GM12873 (cell line): ENCODE results near the gene TXLNB.

Experiments
- TF ChIP-seq, protein P1 (sequence below): IDR thresholded peaks from 2 replicates; pipeline ENCODE4 v1.5.1; 2012; ENCODE audit warnings: low read depth, mild to moderate bottlenecking, moderate library complexity, low read length, control low read depth; ENCODE audit not compliant: insufficient read depth; ENCODE audit errors: missing control alignments

The TXLNB gene

GRCh38 chr6:139219746-139220145 is 72.1 kb downstream of the TXLNB start:
- TF ChIP-seq, protein P1, sequence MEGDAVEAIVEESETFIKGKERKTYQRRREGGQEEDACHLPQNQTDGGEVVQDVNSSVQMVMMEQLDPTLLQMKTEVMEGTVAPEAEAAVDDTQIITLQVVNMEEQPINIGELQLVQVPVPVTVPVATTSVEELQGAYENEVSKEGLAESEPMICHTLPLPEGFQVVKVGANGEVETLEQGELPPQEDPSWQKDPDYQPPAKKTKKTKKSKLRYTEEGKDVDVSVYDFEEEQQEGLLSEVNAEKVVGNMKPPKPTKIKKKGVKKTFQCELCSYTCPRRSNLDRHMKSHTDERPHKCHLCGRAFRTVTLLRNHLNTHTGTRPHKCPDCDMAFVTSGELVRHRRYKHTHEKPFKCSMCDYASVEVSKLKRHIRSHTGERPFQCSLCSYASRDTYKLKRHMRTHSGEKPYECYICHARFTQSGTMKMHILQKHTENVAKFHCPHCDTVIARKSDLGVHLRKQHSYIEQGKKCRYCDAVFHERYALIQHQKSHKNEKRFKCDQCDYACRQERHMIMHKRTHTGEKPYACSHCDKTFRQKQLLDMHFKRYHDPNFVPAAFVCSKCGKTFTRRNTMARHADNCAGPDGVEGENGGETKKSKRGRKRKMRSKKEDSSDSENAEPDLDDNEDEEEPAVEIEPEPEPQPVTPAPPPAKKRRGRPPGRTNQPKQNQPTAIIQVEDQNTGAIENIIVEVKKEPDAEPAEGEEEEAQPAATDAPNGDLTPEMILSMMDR = no peak

DNA sequence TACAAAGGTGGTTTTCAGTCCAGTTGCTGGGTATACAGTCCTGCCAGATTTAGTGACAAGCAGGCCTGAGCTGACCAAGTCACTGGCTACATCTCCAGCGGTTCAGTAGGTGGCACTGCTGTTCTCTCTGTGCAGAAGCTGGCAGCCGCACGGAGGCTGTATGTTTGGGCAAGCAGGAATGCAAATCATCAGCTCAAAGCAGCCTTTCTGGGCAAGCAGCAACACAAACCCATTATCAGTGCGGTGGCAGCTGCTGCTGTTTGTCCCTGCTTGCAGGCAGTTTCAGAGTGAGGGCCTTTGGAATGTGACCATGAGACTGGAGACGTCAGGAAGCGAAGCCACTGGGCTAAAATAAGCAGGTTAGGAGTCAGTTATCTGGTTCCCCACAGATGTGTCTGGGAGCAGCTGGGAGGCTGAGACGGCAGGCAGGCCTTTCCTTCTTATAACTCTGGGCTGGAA is 72.5 kb downstream of the TXLNB start:
- TF ChIP-seq, protein P1 = peak; percentile 96

GRCh38 chr6:139205843-139206242 is 86.0 kb downstream of the TXLNB start:
- TF ChIP-seq, protein P1 = no peak

DNA sequence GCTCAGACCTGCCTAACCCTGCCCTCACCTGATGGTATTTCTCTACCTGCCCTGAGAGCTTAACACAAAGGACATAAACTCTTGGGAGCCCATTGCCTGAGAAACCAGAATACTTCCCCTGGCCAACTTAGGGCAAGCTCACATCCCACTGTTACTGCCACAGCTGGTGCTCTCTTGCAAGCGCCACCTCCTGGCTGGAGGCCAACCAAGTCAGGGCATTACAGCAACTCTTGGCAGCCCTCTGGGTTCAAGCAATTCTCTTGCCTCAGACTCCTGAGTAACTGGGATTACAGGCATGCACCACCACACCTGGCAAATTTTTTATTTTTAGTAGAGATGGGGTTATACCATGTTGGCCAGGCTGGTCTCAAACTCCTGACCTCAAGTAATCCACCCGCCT is 86.8 kb downstream of the TXLNB start:
- TF ChIP-seq, protein P1 = peak; percentile 15

DNA sequence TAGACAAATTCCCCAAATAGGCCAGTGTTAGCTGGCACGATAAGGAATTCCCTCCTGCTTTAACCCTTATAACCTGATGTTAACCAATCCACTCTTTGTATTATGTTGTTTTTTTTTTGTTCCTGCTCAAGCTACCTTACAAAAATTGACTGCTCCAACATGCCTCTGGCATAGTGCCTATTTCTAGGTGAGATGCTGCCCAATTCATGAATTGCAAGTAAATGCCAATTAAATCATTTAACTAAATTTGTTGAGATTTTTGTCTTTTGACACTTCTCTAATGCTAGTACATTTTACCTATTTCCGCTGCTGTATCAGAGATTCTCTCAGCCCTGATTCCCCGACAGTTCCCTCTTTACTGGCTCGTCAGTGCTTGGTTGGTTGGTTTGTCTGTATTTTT is 90.4 kb downstream of the TXLNB start:
- TF ChIP-seq, protein P1 = no peak

DNA sequence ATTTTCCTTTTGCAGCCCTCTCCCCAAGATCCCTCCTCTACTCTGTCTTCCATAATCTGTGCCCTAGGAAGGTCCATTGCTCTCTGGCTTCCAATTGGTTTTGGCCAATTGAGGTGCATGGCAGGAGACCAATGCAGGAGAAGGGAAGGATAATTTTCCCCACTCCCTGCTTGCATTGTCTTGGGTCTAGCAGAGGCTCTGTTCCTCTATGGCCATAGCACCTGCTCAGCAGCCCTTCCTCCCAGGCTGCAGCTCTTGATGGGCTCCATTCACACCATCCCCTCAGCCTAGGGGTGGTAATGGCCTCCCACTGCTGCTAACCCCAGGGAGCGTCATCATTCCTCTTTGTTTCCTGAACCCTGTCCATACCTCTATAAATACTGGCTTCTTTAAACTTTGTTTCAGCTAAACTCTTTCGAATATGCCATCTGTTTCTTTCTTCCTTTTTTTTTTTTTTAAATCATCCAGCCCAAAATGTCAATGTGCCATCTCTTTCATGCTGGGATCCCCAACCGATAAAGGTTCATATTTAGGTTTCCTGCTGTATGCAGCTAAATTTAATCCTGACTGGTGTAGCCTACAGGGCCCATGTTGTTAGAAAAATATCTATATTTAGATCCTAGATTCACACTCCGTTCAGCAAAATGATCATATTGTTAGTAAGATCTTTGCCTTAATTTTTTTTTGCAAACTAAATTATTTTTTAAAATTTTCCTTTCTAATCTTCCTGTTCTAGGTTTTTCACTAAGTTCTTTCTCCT is 93.1 kb downstream of the TXLNB start:
- TF ChIP-seq, protein P1 = no peak

- TF ChIP-seq, protein P1 = no peak
Observed at GRCh38 chr6:139194740-139195139, 97.1 kb downstream of the TXLNB start.
